CD4-positive, alpha-beta T cell treated with Interleukin-17A for 1 hour (primary cell): ENCODE measurements around the gene RDH5.
A peak's percentile ranks its signal among the peaks of the same experiment; 100 is the strongest.

Experiments used
- DNase-seq: peaks from one replicate; pipeline ENCODE4 v3.0.0-alpha.2; 2020

Gene RDH5

DNA sequence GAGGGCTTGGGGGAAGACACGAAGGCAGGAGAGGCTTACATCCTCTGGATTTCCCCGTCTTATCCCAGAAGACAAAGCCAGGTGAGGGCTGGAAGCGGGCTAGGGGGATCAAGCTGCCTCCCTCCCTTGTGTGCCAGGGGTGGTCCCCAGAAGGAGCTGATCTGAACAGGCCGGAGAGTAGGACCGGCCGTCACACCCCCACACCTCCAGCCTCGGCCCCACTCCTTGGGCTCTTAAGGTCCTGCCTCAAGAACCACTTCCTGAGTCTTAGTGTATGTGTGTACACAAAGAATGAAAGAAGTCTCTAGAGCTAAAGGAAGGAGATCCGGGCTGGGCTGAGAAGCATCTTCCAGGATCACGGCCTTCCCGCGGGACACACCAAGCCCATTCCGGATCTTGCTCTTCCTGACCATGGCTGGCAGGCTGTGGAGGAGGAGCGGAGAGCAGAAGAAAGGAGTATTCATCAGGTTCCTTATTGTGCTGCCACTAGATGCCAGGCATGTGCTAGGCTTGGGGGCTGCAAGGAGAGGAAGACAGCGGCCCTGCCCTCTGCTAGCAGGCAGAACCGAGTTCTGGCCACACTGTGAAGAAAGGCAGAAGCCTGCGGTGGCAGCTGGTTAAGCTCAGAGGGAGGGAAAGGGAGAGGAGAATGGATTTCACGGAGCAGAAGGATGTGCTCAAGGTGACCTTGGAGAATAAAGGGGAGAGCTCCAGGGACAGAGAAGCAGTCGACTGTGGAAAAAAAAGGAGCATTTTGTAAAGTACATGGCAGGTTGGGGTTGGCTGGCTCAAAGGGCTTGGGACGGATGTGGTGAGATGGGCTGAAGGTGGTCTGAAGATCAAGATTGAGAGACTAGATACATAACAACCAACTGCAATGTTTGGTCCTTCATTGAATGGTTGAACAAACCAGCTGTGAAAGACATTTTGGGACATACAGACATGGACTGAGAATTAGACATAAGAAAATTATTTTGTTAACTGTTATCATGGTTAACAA lies 9.9 kb downstream of the RDH5 start:
- peak; percentile 39 for DNase-seq

DNA sequence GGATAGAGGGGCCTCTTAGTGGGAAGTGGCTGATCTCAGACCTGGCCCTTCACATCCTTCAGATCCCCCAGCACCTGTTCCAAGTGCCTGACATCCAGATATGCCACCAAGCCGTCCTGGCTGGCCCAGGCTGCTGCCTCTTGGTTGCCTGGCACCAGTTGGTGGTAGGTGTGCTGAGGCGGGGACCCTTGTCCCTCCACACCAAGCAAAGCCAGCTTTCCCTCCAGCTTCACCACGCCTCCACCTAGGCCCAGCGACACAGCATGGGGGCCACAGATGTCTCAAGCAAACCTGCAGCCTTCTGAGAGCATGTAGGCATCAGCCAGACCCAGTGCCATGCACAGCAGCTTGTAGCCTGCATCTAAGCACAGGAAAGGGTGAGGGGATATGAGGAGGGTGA lies 12.1 kb downstream of the RDH5 start:
- DNase-seq: no peak

DNA sequence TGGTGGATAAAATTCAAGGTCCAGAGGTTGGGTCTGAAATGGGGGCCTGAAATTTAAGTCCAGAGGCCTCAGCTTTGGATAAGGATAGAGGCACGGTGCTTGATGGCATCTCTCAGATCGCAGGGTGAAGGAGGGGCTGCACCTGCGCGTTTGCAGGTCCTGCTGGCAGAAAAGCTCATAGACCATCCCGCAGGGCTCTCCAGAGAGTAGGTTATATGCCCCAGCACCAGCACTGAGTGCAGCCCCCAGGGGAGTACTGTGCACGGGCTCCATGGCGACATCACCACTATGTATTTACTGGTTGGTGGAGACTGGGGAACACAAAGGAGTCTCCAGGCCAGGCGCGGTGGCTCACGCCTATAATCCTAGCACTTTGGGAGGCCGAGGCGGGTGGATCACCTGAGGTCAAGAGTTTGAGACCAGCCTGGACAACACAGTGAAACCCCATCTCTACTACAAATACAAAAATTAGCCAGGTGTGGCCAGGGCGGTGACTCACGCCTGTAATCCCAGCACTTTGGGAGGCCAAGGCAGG lies 12.9 kb downstream of the RDH5 start:
- DNase-seq: no peak

DNA sequence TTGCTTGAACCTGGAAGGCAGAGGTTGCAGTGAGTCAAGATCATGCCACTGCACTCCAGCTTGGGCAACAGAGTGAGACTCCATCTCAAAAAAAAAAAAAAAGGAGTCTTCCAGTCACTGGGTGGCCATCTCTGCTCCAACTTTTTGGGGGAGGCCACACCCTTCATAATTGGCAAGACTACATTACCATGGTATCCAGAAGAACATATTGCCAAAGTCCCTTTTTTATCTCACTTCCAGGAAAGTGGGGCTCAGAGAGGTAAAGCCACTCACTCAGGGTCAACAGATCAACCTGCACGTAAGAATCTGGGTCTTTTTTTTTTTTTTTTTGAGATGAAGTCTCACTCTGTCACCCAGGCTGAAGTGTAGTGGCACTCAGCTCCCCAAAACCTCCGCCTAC lies 13.7 kb downstream of the RDH5 start:
- no peak for DNase-seq

DNA sequence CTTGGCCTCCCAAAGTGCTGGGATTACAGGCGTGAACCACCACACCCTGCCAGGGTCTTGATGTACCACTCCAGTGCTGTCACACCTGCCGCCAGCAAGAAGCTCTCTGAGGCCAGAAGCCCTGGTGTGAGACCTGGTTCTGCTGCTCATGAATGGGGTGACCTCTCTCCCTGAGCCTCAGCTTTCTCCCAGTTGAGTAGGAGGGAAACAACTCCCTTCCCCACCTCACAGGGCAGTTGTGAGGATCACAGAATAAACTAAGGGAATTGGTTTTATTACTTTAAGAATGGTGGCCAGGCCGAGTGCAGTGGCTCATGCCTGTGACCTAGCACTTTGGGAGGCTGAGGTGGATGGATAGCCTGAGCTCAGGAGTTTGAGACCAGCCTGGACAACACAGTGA lies 14.4 kb downstream of the RDH5 start:
- DNase-seq: no peak

DNA sequence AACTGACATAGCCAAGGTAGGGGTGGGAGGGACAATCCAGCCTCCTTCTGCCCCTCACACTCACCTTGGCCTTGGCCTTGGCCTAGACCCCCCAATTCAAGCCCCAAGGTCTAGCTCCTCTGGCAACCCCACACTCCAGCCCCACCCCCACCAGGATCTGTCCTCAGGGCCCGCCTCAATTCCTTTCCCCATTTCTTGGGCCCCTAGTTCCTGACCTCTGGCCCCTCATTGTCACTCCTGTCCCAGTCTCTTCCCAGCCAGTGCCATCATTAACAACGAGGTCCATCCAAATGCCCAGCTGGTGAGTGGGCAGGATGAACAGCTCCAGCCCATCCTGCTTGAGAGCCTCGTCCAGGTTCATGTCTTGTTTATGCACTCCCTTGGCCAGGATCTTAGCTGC lies 15.9 kb downstream of the RDH5 start:
- DNase-seq: no peak

DNA sequence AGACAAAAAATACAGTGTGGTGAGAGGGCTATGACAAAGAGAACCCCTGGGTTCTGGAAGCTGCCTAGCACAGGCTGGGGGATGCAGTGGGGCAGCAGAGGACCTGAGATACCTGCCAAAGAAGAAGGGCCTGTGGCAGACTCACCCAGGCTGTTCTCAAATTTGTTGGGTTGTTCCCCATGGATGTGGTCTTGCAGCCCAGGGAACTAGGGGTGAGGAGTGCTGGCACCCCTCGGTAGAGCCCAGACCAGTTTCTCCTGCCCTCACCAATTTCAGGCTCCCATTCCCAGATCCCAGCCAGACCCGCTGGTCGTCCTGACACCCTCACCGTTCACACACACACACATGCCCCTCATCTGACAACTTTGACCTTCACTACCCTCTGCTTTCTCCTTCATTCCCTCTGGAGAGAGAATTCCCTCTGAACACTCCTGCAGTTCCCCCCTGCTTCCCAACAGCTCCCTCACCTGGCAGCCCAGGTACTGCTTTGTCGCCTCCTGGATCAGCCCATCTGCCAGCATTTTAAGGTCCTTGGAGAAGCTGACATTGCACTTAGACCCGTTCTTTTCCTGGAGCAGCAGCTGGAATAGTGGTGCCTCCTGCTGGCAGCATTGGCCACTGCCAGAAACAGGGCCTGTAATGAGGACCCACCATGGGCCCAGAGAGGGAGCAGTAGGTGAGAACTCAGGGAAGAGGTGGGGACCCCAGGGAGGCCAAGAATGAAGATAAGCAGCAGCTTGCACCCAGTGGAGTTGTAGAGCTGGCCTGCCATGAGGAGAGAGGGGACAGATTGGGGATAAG lies 16.8 kb downstream of the RDH5 start:
- DNase-seq: peak; percentile 72

DNA sequence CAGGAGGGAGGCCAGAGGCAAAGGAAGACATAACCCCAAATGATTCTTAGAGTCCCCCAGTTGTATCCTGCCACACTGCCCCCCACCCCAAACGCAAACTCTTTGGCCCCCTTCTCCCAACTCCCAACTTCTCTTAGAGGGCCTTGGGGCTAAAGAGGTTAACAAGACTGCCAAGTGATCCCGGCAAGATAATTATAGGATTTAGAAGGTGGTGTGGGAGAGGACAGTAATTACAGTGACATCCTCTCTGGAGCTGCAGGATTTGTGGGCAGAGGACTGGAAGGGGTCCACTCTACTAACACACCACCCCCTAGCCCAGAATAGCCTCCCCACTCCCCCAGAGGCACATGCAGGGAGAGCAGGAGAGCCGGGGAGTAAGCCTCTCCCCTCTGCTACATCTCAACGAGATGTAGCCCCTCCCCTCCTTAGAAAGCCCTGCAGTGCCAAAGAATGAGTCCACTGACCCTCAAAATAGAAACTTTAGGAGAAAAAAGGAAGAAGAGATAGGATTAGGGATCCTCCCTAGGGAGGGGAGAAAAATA lies 17.5 kb downstream of the RDH5 start:
- no peak for DNase-seq

DNA sequence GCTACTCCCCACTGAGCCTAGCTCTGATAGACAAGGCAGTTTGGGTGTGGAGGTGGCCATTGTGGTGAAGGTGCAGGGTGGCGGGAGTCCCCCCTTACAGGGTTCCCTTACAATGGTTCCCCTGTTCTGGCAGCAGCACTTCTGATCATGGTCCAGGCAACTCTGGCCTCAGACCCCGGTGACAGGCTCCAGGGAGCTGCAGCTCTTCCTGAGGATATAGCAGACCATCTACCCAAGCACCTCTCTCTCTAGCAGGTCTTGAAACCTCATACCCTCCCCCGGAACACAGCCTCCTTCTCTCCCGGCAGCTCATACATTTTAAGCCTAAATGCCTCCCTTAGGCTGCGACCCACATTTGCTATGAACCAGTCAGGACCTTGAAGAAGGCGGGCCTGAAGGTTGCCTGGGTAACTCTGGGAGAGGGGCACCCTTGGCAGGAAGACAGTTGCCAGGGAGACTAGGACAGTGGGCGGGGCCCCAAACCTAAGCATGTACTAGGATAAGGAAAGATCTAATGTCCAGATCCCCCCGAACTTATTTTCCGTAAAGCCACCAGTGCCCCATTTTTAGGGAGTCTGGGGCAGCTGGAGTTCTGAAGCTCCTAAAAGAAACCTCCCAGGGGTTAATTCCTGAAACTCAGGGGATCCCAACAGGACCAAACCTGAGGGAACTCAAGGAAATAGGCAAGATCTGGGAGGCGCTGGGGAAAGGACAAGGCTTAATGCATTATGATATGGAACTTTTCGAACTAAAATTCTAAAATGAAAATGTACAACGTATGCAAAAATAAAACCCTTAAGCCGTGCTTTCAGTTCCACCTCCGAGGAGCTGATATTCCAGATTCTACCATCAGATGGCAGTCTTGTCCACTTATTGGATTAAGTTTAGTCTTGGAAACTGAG lies 18.2 kb downstream of the RDH5 start:
- peak; percentile 91 for DNase-seq

DNA sequence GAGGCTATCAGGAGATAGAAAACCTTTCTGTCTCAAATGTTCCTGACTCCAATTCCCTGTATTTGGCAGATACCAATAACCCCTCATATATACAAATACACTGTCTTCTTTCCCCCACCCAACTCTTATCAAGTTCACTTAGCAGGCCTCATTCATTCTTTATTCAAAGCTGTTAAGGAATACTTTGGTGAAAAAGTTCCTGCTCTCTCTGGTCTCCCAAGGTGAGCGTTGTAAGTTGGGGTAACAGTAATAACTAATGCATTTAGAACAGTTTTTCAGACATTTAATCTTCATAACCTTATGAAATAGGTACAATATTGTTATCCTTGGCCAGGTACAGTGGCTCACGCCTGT lies 18.8 kb downstream of the RDH5 start:
- DNase-seq: no peak

DNA sequence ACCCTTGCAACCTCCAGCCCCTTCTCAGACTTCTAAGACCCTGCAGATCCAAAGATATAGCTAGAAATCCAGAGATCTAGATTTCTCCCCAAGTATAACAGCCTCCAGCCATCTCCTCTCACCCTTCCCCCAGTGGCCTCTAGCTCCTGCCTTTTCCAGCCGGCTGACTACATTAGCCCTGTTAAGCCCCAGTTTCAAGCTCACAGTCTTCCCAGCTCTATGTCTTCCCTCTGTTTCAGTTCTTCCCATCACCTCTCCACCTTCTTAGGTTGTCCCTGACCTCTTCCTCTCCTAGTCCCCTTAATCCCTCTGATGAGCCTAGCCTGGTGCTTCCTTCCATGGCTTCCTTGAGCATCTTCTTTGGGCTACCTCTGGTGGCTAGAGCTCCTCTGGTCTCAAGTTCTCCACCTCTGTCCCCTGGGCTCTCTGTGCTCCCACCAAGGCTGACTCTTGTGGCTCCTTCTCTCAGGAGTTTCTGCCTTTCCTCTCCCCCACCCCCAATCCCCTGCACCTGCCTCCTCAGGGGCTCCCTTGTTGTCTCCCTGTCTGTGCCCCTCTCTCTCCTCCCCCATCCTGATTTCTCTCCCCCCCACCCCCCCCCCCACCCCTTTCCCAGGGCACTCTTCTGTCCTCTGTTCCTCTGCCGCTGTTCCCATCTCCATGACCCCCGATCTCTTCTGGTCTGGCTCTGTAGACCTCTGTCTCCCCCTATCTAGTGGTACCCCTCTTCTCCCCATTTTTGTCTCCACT lies 21.9 kb downstream of the RDH5 start:
- DNase-seq: no peak

DNA sequence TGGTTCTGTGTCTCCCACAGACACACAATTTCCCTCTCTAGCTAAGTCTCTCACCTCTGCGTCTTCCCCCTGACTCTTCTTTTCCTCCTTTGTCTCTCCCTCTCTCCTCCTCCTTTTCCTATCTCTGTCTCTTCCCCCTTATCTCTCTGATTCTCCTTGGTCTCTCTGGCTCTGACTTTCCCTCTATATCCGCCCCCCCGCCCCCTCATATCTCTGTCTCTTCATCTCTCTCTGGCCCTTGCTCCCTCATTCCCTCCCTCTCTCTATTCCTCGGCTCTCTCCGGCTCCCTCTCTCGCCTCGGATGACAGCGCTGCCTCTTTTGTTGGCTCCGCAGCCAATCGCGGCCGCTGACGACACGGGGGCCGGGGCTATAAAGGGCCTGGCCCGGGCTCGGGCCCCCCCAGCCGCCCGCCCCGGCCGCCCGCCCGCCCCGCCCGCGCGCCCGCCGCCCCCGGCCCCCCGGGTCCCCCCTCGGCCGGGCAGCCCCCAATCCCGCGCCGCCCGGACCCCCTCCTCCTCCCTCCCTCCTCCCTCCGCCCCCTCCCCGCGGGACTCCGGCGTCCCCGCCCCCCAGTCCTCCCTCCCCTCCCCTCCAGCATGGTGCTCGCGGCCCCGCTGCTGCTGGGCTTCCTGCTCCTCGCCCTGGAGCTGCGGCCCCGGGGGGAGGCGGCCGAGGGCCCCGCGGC lies 22.7 kb downstream of the RDH5 start, which contains the start of gene GDF11:
GDF11 (plus strand) TSS at position 404 of the 687 bp plus-strand sequence; CDS start at position 599, 195 bp downstream.
- peak; percentile 83 for DNase-seq

DNA sequence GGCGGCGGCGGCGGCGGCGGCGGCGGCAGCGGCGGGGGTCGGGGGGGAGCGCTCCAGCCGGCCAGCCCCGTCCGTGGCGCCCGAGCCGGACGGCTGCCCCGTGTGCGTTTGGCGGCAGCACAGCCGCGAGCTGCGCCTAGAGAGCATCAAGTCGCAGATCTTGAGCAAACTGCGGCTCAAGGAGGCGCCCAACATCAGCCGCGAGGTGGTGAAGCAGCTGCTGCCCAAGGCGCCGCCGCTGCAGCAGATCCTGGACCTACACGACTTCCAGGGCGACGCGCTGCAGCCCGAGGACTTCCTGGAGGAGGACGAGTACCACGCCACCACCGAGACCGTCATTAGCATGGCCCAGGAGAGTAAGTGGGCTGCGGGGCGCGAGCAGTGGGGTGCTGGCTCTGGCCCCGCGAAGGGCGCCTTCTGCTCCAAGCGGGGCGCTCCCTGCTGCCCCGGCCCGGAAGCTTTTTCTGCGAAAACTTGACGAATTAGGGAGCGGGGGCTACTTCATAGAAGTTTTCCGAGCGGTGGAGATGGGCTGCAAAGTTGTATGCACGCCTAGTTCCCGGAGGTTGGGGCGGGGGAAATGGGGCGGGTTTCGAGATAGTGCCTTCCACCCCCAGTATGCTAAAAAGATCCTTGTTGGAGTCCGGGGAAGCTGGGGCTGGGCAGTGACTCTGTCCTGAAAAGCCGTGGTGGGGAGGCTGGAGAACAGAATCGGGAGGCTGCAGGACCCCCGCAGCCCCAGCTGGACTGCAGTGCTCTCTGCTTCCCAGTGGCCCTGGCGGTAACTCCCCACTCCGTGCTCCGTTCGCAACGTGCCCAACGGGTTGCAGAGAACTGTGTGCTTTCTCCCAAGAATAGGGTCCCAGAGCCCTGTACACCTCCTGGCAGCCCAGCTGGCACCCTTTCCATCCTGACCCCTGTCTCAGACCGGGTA lies 23.5 kb downstream of the RDH5 start:
- DNase-seq: peak; percentile 57

DNA sequence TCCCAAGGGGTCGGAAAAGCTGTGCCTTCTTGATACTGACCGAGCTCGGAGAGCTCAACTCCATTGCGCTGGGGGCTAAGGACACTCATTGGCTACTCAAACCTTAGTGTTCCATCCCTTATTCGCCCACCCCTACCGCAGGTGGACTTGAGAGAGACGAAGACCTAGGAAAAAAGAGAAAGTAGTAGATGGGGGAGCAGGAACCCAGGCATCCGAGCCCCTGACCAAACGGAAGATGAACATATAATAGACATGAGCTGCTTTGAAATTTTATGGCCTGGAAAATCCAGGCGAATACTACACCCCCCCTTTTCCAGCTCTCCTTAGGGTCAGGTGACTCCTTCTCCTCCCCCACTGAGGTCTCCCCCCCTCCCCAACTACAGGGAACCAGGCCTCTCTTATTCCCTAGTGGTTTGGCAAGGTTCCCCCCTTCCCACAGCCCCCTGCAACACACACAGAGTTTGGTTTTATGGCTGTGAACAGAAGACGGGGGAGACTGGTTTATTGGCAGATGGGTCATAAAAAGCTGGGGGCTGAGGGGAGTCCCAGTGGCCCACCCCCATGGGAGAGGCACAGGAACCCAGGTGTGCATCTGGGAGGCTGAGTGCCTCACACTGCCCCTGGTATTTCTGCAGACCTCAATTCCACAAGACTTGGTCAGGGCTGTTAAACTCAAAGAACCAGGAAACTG lies 24.3 kb downstream of the RDH5 start:
- DNase-seq: no peak

DNA sequence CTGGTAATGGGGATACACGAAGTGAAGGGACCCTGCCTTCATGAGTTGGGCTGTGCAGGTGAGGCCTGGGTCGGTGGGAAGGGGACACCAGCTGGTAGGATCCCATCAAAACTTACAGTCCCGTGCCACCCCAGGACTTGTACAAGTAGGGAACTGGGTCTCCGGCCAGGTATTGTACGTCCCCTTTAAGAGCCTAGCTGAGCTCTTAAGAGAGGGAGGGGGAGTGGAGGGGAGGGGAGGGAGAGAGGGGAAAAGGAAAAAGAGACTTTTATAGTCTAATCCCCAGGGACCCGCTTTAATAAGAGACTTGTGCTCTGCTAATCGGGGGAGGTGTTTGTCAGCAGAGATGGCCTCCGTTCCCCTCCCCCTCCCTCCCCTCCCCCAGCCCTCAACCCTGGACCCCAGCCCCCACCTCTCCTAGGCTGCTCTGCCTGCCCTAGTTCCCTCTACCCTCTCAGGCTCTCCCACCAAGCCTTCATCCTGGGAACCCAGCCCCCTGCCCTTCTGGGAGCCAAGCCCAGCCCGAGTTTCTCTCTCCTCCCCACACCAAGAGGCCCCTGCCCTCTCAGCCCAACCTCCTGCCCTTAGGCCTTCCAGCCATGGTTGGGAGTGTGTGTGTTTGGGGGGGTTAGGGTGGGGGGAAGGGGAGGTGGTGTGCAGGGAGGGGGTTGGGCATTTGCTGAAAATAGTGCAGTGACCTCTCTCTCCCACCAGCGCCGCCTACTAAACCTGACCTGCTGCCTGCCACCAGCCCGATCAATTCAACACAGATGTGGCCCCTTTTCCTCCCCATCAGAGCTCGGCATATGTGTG lies 25.4 kb downstream of the RDH5 start:
- no peak for DNase-seq

DNA sequence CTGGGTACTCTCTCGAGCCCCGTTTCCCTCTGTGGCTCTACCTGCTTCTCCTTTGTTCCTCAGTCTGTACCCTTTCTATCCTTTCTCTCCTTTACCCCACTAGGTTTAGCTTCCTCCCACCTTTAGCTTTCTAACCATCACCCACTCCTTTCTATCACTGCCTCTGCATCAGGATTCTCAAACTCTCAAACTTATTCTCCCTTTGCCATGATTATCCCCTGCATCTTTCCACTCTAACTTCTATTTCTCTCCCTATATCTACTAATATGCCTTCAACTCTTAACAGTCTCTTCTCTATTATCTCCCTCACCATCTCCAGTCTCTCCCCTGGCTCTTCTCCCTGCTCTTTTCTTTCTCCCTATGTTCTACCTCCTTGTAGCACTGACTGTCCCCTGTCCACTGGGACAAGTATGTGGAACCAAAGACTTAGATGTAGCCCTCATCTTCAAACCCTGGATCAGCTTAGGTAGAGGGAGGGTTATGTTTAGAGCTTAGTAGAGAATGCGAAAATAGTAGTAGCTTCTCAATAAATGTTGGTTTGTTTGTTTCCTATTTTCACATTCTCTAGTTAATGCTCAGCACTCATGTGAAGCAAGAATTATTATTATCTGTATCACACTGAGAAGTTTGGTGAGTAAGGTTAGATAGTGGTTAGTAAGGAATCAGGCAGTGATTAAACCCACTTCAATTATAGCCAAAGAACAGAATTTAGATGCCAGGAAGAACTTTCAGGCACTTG lies 26.1 kb downstream of the RDH5 start:
- no peak for DNase-seq

DNA sequence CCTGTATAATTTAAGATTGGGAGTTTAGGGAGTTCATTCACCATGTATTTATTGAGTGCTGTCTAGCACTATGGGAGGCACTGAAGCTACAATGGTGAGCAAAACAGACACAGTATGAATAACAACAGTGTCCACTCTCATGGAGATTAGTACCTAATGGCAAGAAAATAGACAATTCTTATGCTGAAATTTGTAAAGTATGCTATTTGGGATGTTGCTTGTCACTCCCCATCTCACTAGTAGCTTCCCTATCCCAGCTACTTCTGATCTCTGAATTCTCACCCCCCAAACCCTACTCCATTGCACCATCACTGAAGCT lies 26.7 kb downstream of the RDH5 start:
- no peak for DNase-seq
